CD4-positive, alpha-beta T cell (primary cell): ENCODE measurements around the gene MDM4. TPM values are rescaled to one million over a fixed set of nuclear protein-coding genes. Genes with fewer than 3 reads are reported as not detected.

ENCODE experiments used
- ATAC-seq: fragments of 200-7000 bp; cut with Tn5 transposase; one replicate; pipeline ENCODE4 v1.10.0; 2022; ENCODE audit warnings: mild to moderate bottlenecking; ENCODE audit not compliant: poor library complexity
- CTCF ChIA-PET: fragments of 350-600 bp; sonication (Branson Sonifier 250); formaldehyde crosslinking; loops from one replicate; lab custom pipeline; 2021; ENCODE audit warnings: antibody characterized with exemption, inconsistent platforms; lab: Charles Lee
- POLR2A ChIA-PET: fragments of 350-600 bp; sonication (Branson Sonifier 250); formaldehyde crosslinking; loops from one replicate; lab custom pipeline; 2021; ENCODE audit warnings: antibody characterized with exemption, inconsistent platforms; lab: Charles Lee
- DNase-seq, 14 experiments: peaks; one replicate each; pipeline ENCODE4 v3.0.0-alpha.2; 2013 to 2020; ENCODE audit warnings: mixed read lengths in 2 of 14
- H3K27ac ChIP-seq, 2 donors: one replicate each; pipeline versions ENCODE4 v1.5.1 to v1.7.0; 2013; ENCODE audit warnings: low read length in 2 of 2, low read depth in 1 of 2, mild to moderate bottlenecking in 1 of 2
- H3K27me3 ChIP-seq, 2 experiments: 1 replicate in 1 of 2; 2 replicates in 1 of 2; pipeline versions ENCODE4 v1.6.1 to v1.7.0; 2013; ENCODE audit warnings: low read length in 2 of 2, control low read depth in 1 of 2, mild to moderate bottlenecking in 1 of 2, moderate library complexity in 1 of 2; ENCODE audit not compliant: insufficient read depth in 2 of 2, control insufficient read depth in 1 of 2
- H3K36me3 ChIP-seq: one replicate; pipeline ENCODE4 v1.6.1; 2013; ENCODE audit warnings: low read length, control low read depth; ENCODE audit not compliant: insufficient read depth
- H3K4me1 ChIP-seq: one replicate; pipeline ENCODE4 v1.6.1; 2013; ENCODE audit warnings: low read length, control low read depth; ENCODE audit not compliant: insufficient read depth
- H3K4me3 ChIP-seq: one replicate; pipeline ENCODE4 v1.5.1; 2013; ENCODE audit warnings: mild to moderate bottlenecking, low read length, moderate library complexity
- H3K9me3 ChIP-seq, 2 experiments: 1 replicate in 1 of 2; 2 replicates in 1 of 2; pipeline versions ENCODE4 v1.6.1 to v1.7.0; 2013; ENCODE audit warnings: low read length in 2 of 2, mild to moderate bottlenecking in 2 of 2, control low read depth in 1 of 2, moderate library complexity in 1 of 2; ENCODE audit not compliant: control insufficient read depth in 1 of 2, insufficient read depth in 1 of 2
- H3K27ac Mint-ChIP-seq: one replicate; pipeline ENCODE4 v1.8.0; 2020; ENCODE audit warnings: mixed read lengths
- H3K27me3 Mint-ChIP-seq: one replicate; pipeline ENCODE4 v1.8.0; 2021; ENCODE audit warnings: mixed read lengths
- H3K36me3 Mint-ChIP-seq: one replicate; pipeline ENCODE4 v1.8.0; 2021; ENCODE audit warnings: low read depth, mixed read lengths
- H3K4me1 Mint-ChIP-seq: one replicate; pipeline ENCODE4 v1.8.0; 2021; ENCODE audit warnings: low read depth, mixed read lengths
- H3K4me3 Mint-ChIP-seq: one replicate; pipeline ENCODE4 v1.8.0; 2020; ENCODE audit warnings: mild to moderate bottlenecking, mixed read lengths
- H3K9me3 Mint-ChIP-seq: one replicate; pipeline ENCODE4 v1.8.0; 2020; ENCODE audit warnings: mixed read lengths
- intact Hi-C, 2 experiments: fragments of 100-400 bp; cut with DNase I in 1 of 2; cut with micrococcal nuclease in 1 of 2; formaldehyde crosslinking; loops; one replicate each; pipeline versions ENCODE4 v1.15.1 to v1.9.0; 2023 to 2025; cut with DNase I, micrococcal nuclease
- total RNA-seq, 174 experiments: library from RNA in 2 of 174; stranded (reverse) in 2 of 174; gene quantifications; one replicate each; pipeline ENCODE4 v1.2.3 and lab custom pipeline; 2021 to 2026
- TF ChIP-seq, protein P1 (sequence below): fragments of 200-600 bp; IDR thresholded peaks from one replicate; pipeline ENCODE4 v1.8.0; 2022; ENCODE audit warnings: antibody characterized with exemption, mild to moderate bottlenecking

Gene MDM4
- total RNA-seq, 2 experiments from 2014 or later = 260 to 266 TPM

GRCh38 chr1:204571631-204572030, 55.4 kb downstream of the MDM4 start:
- no peak overlapping the region for H3K4me3 ChIP-seq
- H3K9me3 Mint-ChIP-seq = no peaks in the 10 kb centered on the region
- DNase-seq = no peak
- no peak overlapping the region for H3K4me3 Mint-ChIP-seq
- no peak for ATAC-seq
- CTCF ChIA-PET = no interaction called here
- H3K4me1 Mint-ChIP-seq = peaks cover 14% of the 10 kb centered on the region
- no peak overlapping the region for H3K27ac Mint-ChIP-seq
- peaks cover 28% of the 10 kb centered on the region for H3K36me3 ChIP-seq
- no peaks in the 10 kb centered on the region for H3K4me1 ChIP-seq
- H3K27ac ChIP-seq = no peak overlapping the region
- TF ChIP-seq, protein P1, sequence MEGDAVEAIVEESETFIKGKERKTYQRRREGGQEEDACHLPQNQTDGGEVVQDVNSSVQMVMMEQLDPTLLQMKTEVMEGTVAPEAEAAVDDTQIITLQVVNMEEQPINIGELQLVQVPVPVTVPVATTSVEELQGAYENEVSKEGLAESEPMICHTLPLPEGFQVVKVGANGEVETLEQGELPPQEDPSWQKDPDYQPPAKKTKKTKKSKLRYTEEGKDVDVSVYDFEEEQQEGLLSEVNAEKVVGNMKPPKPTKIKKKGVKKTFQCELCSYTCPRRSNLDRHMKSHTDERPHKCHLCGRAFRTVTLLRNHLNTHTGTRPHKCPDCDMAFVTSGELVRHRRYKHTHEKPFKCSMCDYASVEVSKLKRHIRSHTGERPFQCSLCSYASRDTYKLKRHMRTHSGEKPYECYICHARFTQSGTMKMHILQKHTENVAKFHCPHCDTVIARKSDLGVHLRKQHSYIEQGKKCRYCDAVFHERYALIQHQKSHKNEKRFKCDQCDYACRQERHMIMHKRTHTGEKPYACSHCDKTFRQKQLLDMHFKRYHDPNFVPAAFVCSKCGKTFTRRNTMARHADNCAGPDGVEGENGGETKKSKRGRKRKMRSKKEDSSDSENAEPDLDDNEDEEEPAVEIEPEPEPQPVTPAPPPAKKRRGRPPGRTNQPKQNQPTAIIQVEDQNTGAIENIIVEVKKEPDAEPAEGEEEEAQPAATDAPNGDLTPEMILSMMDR = no peak
- H3K36me3 Mint-ChIP-seq = peaks cover 72% of the 10 kb centered on the region
- no peaks in the 10 kb centered on the region for H3K27me3 ChIP-seq
- POLR2A ChIA-PET = no interaction called here
- no peaks in the 10 kb centered on the region for H3K9me3 ChIP-seq
- no peaks in the 10 kb centered on the region for H3K27me3 Mint-ChIP-seq
- intact Hi-C loops = no loop called here

GRCh38 chr1:204572923-204573922, 57.0 kb downstream of the MDM4 start:
- Mint-ChIP-seq H3K36me3 (peaks cover 64% of the 10 kb centered on the region), H3K4me1 (peaks cover 21% of the 10 kb centered on the region), H3K4me3 (no peak overlapping the region), H3K27ac (no peak overlapping the region), H3K27me3 (no peaks in the 10 kb centered on the region), H3K9me3 (no peaks in the 10 kb centered on the region)
- DNase-seq (no peak), ATAC-seq (no peak)
- TF ChIP-seq, protein P1 = no peak
- ChIA-PET CTCF (interaction anchor here (1.0 to 1.4 kb wide), 2 partner anchors 7 to 234 kb away, joined by 3 to 6 read pairs; no protein-coding TSS in a partner anchor), POLR2A (no interaction called here)
- no peaks in the 10 kb centered on the region for H3K9me3 ChIP-seq
- peaks cover 2% of the 10 kb centered on the region for H3K4me1 ChIP-seq
- intact Hi-C loops = no loop called here
- no peak overlapping the region for H3K27ac ChIP-seq
- H3K27me3 ChIP-seq = no peaks in the 10 kb centered on the region
- H3K4me3 ChIP-seq = no peak overlapping the region
- H3K36me3 ChIP-seq = peaks cover 28% of the 10 kb centered on the region

DNA sequence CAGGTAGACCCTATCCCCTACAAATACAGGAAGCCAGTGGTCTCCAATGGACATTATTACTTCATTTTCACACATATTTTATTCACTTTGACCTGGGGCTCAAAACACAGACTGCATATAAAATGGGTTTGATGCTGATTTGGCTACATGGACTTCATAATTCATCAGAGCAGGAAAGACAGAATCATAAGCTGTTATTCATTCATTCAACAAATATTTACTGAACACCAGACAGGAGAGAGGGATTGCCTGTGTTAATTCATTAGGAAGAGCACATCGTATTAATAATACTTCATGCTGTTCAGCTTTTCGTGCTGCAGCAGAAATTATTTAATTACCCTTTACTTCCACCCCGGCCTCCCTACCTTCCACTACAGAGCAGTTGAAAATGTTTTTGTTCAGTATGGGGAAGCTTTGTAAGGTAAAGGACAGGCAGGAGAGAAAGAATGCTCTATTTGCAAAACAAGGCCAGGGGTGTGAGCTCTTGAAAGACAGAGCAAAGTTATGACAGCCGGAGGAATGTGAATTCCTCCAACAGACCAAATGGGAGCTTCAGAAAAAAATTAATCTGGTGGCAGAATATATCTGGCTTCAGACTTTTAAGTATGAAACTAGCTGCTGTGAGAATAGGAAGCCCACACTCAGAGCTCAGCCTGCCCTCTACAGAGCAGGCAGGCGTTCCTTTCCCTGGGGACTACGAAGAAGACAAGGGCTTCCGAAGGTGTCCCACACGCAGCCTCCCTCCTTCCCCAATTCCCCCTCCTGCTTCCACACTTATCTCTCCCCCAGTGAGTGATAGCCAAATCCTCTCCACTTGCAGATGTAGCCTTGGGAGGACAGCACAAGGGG, 58.0 kb downstream of the MDM4 start:
- POLR2A ChIA-PET = no interaction called here
- TF ChIP-seq, protein P1 = no peak
- H3K27ac ChIP-seq = no peak overlapping the region
- Mint-ChIP-seq H3K4me3 (no peak overlapping the region), H3K4me1 (peaks cover 26% of the 10 kb centered on the region), H3K27ac (no peak overlapping the region), H3K9me3 (no peaks in the 10 kb centered on the region), H3K27me3 (no peaks in the 10 kb centered on the region), H3K36me3 (peaks cover 58% of the 10 kb centered on the region)
- H3K4me3 ChIP-seq = no peak overlapping the region
- peaks cover 28% of the 10 kb centered on the region for H3K36me3 ChIP-seq
- no peaks in the 10 kb centered on the region for H3K9me3 ChIP-seq
- H3K27me3 ChIP-seq = no peaks in the 10 kb centered on the region
- CTCF ChIA-PET = interaction anchor here (1.0 to 1.4 kb wide), 2 partner anchors 8 to 233 kb away, joined by 3 to 6 read pairs; no protein-coding TSS in a partner anchor
- DNase-seq (no peak), ATAC-seq (no peak)
- intact Hi-C loops = no loop called here
- H3K4me1 ChIP-seq = peaks cover 12% of the 10 kb centered on the region
